ENCODE results near the gene CLSTN1. TPM values are rescaled to one million over a fixed set of nuclear protein-coding genes. Genes with fewer than 3 reads are reported as not detected.
"Not testable (repeated sequence)": the region's sequence is repeated elsewhere in the genome, so short reads cannot be mapped to it uniquely, and the experiment has no call there.

CLSTN1 gene
- total and polyA plus RNA-seq, 8 donors, result 73.1 to 120 (median 107) TPM

GRCh38 chr1:9716404-9717192 is 107.2 kb downstream of the CLSTN1 start:
- peaks cover 0 to 37% of the 10 kb centered on the region in 2 donors for H3K4me1 ChIP-seq
- DNase-seq (no peak), ATAC-seq (no peak)
- peak overlapping the region in 1 of 2 donors; percentile 29 for H3K4me3 ChIP-seq
- H3K36me3 ChIP-seq, result peaks cover 0 to 89% of the 10 kb centered on the region in 2 donors
- no peaks in the 10 kb centered on the region for H3K9me3 ChIP-seq
- intact Hi-C loops (cut with DNase I), result no loop called here
- peak overlapping the region; percentile 59 to 80 for H3K27ac ChIP-seq
- no peaks in the 10 kb centered on the region for H3K27me3 ChIP-seq
- no peak for TF ChIP-seq CTCF (IDR thresholded peaks at IDR 0.05)

- peak in 1 of 4 donors; percentile 72 for DNase-seq
- Histone ChIP-seq H3K27ac (no peak overlapping the region), H3K27me3 (no peaks in the 10 kb centered on the region), H3K4me1 (peaks cover 0 to 37% of the 10 kb centered on the region in 2 donors), H3K4me3 (no peak overlapping the region), H3K36me3 (peaks cover 0 to 89% of the 10 kb centered on the region in 2 donors), H3K9me3 (no peaks in the 10 kb centered on the region)
- no peak for TF ChIP-seq CTCF (IDR thresholded peaks at IDR 0.05)
- ATAC-seq, result no peak
- intact Hi-C loops (cut with DNase I), result no loop called here
These were observed 108.1 kb downstream of the CLSTN1 start for GRCh38 chr1:9715536-9716226.

GRCh38 chr1:9714257-9714718 is 109.5 kb downstream of the CLSTN1 start:
- no peak for TF ChIP-seq CTCF (IDR thresholded peaks at IDR 0.05)
- peaks cover 0 to 33% of the 10 kb centered on the region in 2 donors for H3K4me1 ChIP-seq
- ATAC-seq (no peak), DNase-seq (no peak)
- no peak overlapping the region for H3K27ac ChIP-seq
- H3K36me3 ChIP-seq, result peaks cover 0 to 85% of the 10 kb centered on the region in 2 donors
- no peaks in the 10 kb centered on the region for H3K27me3 ChIP-seq
- intact Hi-C loops (cut with DNase I), result no loop called here
- H3K4me3 ChIP-seq, result no peak overlapping the region
- H3K9me3 ChIP-seq, result no peaks in the 10 kb centered on the region

GRCh38 chr1:9712767-9713166 is 111.0 kb downstream of the CLSTN1 start:
- H3K27ac ChIP-seq; H3K4me3 ChIP-seq; H3K27me3 ChIP-seq; DNase-seq; H3K9me3 ChIP-seq; ATAC-seq; intact Hi-C loops (cut with DNase I): not testable (repeated sequence)
- H3K36me3 ChIP-seq, result peaks cover 0 to 70% of the 10 kb centered on the region in 2 donors
- H3K4me1 ChIP-seq, result peaks cover 0 to 18% of the 10 kb centered on the region in 2 donors

- intact Hi-C loops (cut with DNase I), result no loop called here
- Histone ChIP-seq H3K4me1 (peaks cover 0 to 15% of the 10 kb centered on the region in 2 donors), H3K27me3 (no peaks in the 10 kb centered on the region), H3K9me3 (no peaks in the 10 kb centered on the region), H3K27ac (no peak overlapping the region), H3K36me3 (peaks cover 0 to 59% of the 10 kb centered on the region in 2 donors), H3K4me3 (no peak overlapping the region)
- DNase-seq, result no peak
- no peak for ATAC-seq
- no peak for TF ChIP-seq CTCF (IDR thresholded peaks at IDR 0.05)
These were observed 112.2 kb downstream of the CLSTN1 start for GRCh38 chr1:9711466-9712020.
